ENCODE data around the gene DLG2. TPM values are rescaled to one million over a fixed set of nuclear protein-coding genes. Genes with fewer than 3 reads are reported as not detected.
"Not testable (repeated sequence)": the region's sequence is repeated elsewhere in the genome, so short reads cannot be mapped to it uniquely, and the experiment has no call there.

The DLG2 gene
- total RNA-seq, 1 donor from 2014 or later: 5.9 TPM

- H3K4me1 Mint-ChIP-seq (ENCODE audit: unreplicated experiment): no peaks in the 10 kb centered on the region
- no peak overlapping the region for H3K4me3 Mint-ChIP-seq
Measured at GRCh38 chr11:85236211-85236610, 390.9 kb downstream of the DLG2 start.

GRCh38 chr11:85232559-85232958 is 394.6 kb downstream of the DLG2 start:
- Mint-ChIP-seq H3K36me3 (no peaks in the 10 kb centered on the region), H3K27me3 (no peaks in the 10 kb centered on the region), H3K4me3 (no peak overlapping the region), H3K27ac (no peak overlapping the region), H3K9me3 (no peaks in the 10 kb centered on the region), H3K4me1 (ENCODE audit: unreplicated experiment) (no peaks in the 10 kb centered on the region)
- no peak for TF ChIP-seq CTCF (conservative IDR thresholded peaks at IDR 0.05)
- DNase-seq (ENCODE audit: extremely low spot score, unreplicated experiment): no peak

More at GRCh38 chr11:85236211-85236610, 390.9 kb downstream of the DLG2 start:
- no peak for DNase-seq (ENCODE audit: extremely low spot score, unreplicated experiment)
- Mint-ChIP-seq H3K36me3 (no peaks in the 10 kb centered on the region), H3K27me3 (no peaks in the 10 kb centered on the region), H3K9me3 (no peaks in the 10 kb centered on the region), H3K27ac (no peak overlapping the region)
- no peak for TF ChIP-seq CTCF (conservative IDR thresholded peaks at IDR 0.05)

GRCh38 chr11:85231588-85231987 is 395.6 kb downstream of the DLG2 start:
- H3K4me1 Mint-ChIP-seq (ENCODE audit: unreplicated experiment): no peaks in the 10 kb centered on the region
- H3K27ac Mint-ChIP-seq: no peak overlapping the region
- no peaks in the 10 kb centered on the region for H3K36me3 Mint-ChIP-seq
- H3K27me3 Mint-ChIP-seq: no peaks in the 10 kb centered on the region
- H3K9me3 Mint-ChIP-seq: no peaks in the 10 kb centered on the region
- no peak for DNase-seq (ENCODE audit: extremely low spot score, unreplicated experiment)
- H3K4me3 Mint-ChIP-seq: no peak overlapping the region
- TF ChIP-seq CTCF (conservative IDR thresholded peaks at IDR 0.05): no peak

- not testable (repeated sequence) for H3K27me3 Mint-ChIP-seq; H3K4me3 Mint-ChIP-seq; H3K36me3 Mint-ChIP-seq; H3K9me3 Mint-ChIP-seq; H3K27ac Mint-ChIP-seq; H3K4me1 Mint-ChIP-seq (ENCODE audit: unreplicated experiment); DNase-seq (ENCODE audit: extremely low spot score, unreplicated experiment)
Measured at GRCh38 chr11:85229723-85230122, 397.4 kb downstream of the DLG2 start.

GRCh38 chr11:85196968-85197367 is 430.2 kb downstream of the DLG2 start:
- Mint-ChIP-seq H3K27me3 (no peaks in the 10 kb centered on the region), H3K4me3 (no peak overlapping the region), H3K27ac (no peak overlapping the region), H3K9me3 (no peaks in the 10 kb centered on the region), H3K36me3 (no peaks in the 10 kb centered on the region), H3K4me1 (ENCODE audit: unreplicated experiment) (no peaks in the 10 kb centered on the region)
- no peak for TF ChIP-seq CTCF (conservative IDR thresholded peaks at IDR 0.05)
- DNase-seq (ENCODE audit: extremely low spot score, unreplicated experiment): no peak

- no peak for DNase-seq (ENCODE audit: extremely low spot score, unreplicated experiment)
- Mint-ChIP-seq H3K36me3 (no peaks in the 10 kb centered on the region), H3K4me1 (ENCODE audit: unreplicated experiment) (no peaks in the 10 kb centered on the region), H3K27ac (no peak overlapping the region), H3K9me3 (no peaks in the 10 kb centered on the region), H3K4me3 (no peak overlapping the region), H3K27me3 (no peaks in the 10 kb centered on the region)
- TF ChIP-seq CTCF (conservative IDR thresholded peaks at IDR 0.05): no peak
Measured at GRCh38 chr11:85195934-85196333, 431.2 kb downstream of the DLG2 start.
